Breast epithelium (tissue), 3 donors: ENCODE measurements around the gene OSR1.

Experiments used
- CTCF ChIP-seq, 3 donors: fragments of 450-650 bp; IDR thresholded peaks; one replicate each; pipeline ENCODE4 v1.5.1; 2016 to 2017; ENCODE audit warnings: antibody characterized with exemption in 3 of 3, mild to moderate bottlenecking in 3 of 3, moderate library complexity in 3 of 3
- POLR2A ChIP-seq: fragments of 450-650 bp; IDR thresholded peaks from one replicate; pipeline ENCODE4 v1.6.1; 2016; ENCODE audit warnings: antibody characterized with exemption, mild to moderate bottlenecking, moderate library complexity
- POLR2AphosphoS5 ChIP-seq, 3 donors: sonication (generic); formaldehyde crosslinking; IDR thresholded peaks; one replicate each; pipeline ENCODE4 v1.6.1; 2017; ENCODE audit warnings: antibody characterized with exemption in 3 of 3

- TF ChIP-seq POLR2A (no peak), CTCF (IDR thresholded peaks at IDR 0.05) (no peak), POLR2AphosphoS5 (IDR thresholded peaks at IDR 0.05) (no peak)
Observed at GRCh38 chr2:19371996-19372582, 13.7 kb upstream of the OSR1 start.
